Mammary microvascular endothelial cell (primary cell): ENCODE measurements around the gene CCDC200. TPM values are rescaled to one million over a fixed set of nuclear protein-coding genes. Genes with fewer than 3 reads are reported as not detected.

Source experiments
- total RNA-seq: library from RNA; depleted of rRNA; stranded (reverse); fragments of >200 nt; gene quantifications from 2 replicates; pipeline ENCODE4 v1.2.3, GENCODE V29; 2015

Gene CCDC200
- not detected in 2 replicates for total RNA-seq

DNA sequence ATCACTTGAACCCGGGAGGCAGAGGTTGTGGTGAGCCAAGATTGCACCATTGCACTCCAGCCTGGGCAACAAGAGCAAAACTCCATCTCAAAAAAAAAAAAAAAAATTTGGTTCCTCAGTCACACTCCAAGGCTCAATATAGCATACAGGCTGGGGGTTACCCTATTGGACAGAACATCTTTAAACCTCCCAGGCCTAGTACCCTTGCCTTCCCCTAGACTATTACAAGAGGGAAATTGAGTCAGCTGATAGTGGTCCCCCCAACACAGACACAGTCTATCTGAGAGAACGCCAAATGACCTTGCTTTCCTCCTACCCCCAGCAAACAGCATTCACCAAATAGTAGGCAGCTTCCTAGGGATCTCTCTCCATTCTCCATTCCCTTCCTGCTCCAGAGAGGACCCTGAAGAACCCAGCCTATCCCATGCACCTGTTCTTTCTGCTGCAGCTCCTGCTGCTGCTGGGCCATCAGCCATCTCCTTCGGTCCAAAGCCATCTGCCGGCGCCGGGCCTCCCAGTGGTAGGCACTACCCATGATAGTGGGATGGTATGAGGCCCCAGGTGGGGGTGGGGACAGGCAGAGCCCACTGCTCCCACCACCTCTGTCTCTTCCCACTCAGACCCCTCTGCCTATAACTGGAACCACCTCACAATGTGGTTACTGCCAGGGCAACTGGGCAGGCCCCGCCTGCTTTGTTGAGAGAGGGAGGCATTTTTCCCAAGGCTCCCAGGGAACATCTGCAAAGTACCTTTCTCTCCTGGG, at the start of gene CCDC200:
Gene CCDC200, minus strand, starts transcription at position 604 of the 763 bp plus-strand sequence. Its CDS starts 69 bp downstream, at position 535.

DNA sequence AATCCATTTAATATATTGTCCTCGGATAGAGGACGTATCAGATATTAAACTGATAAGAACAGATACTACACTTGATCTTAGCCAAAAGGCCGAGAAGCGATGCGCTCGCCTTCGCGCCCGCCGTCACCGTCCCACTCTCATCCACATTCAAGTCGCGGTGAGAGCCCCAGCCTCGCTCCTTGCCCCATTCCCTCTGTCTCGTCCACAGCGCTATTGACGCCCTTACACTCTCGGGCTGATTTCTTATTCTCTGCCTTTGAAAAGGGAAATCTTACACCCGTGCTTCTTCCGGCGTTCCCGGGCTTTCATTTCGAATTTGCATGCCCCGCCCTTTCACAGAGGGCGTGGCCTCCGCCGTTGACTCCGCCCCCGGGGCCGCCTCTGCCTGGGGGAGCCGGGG, 5.5 kb upstream of the CCDC200 start, which contains the start of gene RNU2-1:
Gene RNU2-1, minus strand, starts transcription at position 101 of the 400 bp plus-strand sequence.

DNA sequence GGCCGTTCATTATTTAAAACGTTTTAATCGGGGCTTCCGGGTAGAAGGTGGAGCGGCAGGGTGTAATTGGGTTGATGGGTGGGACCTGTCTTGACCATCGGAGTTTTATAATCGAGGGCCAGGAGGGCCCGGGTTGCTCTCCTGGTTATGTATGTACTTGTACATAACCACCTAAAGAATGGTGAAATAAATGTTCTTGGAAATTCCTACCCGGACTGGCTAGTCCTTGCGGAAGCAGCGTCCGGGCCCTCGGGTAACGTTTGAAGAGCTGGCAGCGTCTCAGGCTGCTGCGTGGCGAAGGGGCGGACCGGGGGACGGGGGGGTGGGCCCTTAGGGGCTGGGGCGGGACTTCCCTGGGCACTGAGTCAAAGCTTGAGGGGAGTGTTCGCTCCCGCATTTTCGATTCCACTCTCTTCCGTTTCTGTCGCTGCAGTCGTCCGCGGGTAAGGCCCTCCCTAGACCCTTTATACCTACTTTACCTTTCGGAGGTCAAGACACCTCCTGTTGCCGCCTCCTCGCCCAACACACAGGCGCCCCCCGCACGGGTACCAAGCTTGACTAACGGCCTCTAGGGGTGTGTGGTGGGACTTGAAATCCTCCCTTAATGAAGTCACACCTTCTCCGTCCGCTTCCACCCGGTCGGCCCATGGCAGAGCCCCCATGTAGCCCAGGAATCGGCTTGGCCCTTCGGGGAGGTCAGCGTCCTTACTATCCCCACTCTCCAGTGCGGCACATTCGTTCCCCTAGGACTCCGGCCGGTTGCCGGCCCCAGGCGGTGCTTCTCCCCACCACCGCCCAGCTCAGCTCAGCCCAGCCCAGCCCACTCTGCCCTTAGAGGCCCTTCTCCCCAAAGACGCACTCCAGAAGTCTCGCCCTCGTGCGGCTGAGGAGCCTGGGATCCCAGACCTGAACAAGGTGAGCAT, 16.7 kb downstream of the CCDC200 start, which contains the start of gene TMEM106A:
Gene TMEM106A, plus strand, starts transcription at position 396 of the 923 bp plus-strand sequence. CDS start 1,167 bp downstream, outside the sequence.

Other genes with a start within 250 kb of the CCDC200 start
- not detected in 2 replicates for gene PTGES3L, start 248.5 kb downstream of the CCDC200 start, total RNA-seq
- gene RUNDC1, start 248.1 kb downstream of the CCDC200 start, total RNA-seq: 8.6 and 10.1 TPM in 2 replicates
- gene RPL27, start 230.2 kb downstream of the CCDC200 start, total RNA-seq: 1,175 and 1,267 TPM in 2 replicates
- gene IFI35, start 221.8 kb downstream of the CCDC200 start, total RNA-seq: 93.7 and 97.2 TPM in 2 replicates
- 810 and 880 TPM in 2 replicates for gene VAT1, start 206.2 kb downstream of the CCDC200 start, total RNA-seq
- under 0.01 and 0.20 TPM in 2 replicates for gene RND2, start 203.4 kb downstream of the CCDC200 start, total RNA-seq
- gene BRCA1, start 103.3 kb downstream of the CCDC200 start, total RNA-seq: 27.7 and 31.8 TPM in 2 replicates
- 51.3 and 60.7 TPM in 2 replicates for gene NBR1, start 57.4 kb downstream of the CCDC200 start, total RNA-seq
- 5.5 and 6.4 TPM in 2 replicates for gene TMEM106A, start 16.7 kb downstream of the CCDC200 start, total RNA-seq
- not detected in 2 replicates for gene RNU2-1, start 5.4 kb upstream of the CCDC200 start, total RNA-seq
- 1.4 and 1.6 TPM in 2 replicates for gene ARL4D, start 170.4 kb upstream of the CCDC200 start, total RNA-seq